Fibroblast of villous mesenchyme (primary cell): ENCODE measurements around the gene HOXB7. TPM values are rescaled to one million over a fixed set of nuclear protein-coding genes. Genes with fewer than 3 reads are reported as not detected.
A peak's percentile ranks its signal among the peaks of the same experiment; 100 is the strongest.

Experiments used
- DNase-seq: peaks from one replicate; pipeline ENCODE4 v3.0.0-alpha.2; 2010; ENCODE audit warnings: low read depth
- H3K4me3 ChIP-seq: 2 replicates; pipeline ENCODE4 v1.5.1; 2011; ENCODE audit warnings: low read depth, mild to moderate bottlenecking, low read length
- total RNA-seq: library from RNA; depleted of rRNA; stranded (reverse); fragments of >200 nt; gene quantifications from 2 replicates; pipeline ENCODE4 v1.2.3, GENCODE V29; 2012
- TF ChIP-seq, protein P1 (sequence below): IDR thresholded peaks from 2 replicates; pipeline ENCODE4 v1.5.1; 2012; ENCODE audit warnings: low read depth, mild to moderate bottlenecking, low read length; ENCODE audit not compliant: insufficient read depth

HOXB7 gene
- total RNA-seq, 1 donor, result 1.7 TPM

DNA sequence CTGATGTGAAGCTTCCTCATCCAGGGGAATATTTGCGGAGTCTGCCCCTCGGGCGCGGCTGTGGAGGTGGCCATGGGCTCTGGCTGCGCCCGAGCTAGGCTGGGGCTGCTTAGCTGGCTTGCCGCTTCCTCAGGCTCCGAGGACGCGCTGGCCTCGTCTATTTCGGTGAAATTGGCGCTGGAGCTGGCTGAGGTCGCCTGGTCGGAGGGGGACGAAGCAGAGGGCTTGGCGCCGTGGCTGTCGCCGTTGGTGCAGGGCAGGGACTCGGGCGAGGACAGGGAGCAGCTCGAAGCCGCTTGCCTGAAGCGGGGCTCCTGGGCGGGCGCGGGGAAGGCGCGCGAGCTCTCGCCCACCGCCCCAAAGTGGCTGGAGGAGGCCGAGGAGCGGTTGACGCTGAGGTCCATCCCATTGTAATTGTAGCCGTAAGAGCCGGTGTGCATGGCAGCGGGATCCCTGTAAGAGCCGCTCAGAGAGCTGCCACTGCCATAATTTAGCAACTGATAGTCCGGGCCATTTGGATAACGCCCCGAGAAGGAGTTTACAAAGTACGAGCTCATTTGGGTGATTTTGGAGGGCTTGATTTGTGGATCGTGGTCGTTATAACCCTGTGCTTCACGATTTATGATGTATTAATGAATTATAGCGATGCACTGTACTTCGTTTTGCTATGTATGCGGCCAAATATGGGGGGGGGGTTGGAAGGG, 17.5 kb downstream of the HOXB7 start, which contains the start of gene HOXB5:
HOXB5 (minus strand) TSS at position 654 of the 704 bp plus-strand sequence; CDS start at position 557, 97 bp downstream.
- peak within 1 kb of the TSS; percentile 49 for H3K4me3 ChIP-seq
- DNase-seq, result peak; percentile 28
- TF ChIP-seq, protein P1, sequence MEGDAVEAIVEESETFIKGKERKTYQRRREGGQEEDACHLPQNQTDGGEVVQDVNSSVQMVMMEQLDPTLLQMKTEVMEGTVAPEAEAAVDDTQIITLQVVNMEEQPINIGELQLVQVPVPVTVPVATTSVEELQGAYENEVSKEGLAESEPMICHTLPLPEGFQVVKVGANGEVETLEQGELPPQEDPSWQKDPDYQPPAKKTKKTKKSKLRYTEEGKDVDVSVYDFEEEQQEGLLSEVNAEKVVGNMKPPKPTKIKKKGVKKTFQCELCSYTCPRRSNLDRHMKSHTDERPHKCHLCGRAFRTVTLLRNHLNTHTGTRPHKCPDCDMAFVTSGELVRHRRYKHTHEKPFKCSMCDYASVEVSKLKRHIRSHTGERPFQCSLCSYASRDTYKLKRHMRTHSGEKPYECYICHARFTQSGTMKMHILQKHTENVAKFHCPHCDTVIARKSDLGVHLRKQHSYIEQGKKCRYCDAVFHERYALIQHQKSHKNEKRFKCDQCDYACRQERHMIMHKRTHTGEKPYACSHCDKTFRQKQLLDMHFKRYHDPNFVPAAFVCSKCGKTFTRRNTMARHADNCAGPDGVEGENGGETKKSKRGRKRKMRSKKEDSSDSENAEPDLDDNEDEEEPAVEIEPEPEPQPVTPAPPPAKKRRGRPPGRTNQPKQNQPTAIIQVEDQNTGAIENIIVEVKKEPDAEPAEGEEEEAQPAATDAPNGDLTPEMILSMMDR, result no peak

DNA sequence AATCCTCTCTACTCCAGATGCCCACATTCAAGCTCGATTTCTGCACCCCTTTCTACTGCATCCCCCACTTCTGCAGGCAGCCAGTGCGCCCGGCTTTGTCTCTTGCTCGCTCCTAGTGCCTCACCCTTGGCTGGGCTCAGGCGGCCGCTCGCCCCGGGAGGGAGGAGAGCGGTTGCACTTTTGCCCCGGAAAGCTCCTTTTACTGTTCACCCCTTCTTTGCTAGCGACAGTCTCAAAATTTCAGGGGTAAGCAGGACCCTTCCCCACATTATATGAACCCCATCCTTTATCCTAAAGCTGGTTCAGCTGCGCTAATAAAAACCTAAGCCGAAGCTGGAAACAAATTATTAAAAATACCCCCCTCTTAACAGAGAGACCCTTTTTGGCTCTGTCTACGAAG, 18.2 kb downstream of the HOXB7 start:
- TF ChIP-seq, protein P1, result no peak
- no peak for DNase-seq
- H3K4me3 ChIP-seq, result peak overlapping the region; percentile 49

DNA sequence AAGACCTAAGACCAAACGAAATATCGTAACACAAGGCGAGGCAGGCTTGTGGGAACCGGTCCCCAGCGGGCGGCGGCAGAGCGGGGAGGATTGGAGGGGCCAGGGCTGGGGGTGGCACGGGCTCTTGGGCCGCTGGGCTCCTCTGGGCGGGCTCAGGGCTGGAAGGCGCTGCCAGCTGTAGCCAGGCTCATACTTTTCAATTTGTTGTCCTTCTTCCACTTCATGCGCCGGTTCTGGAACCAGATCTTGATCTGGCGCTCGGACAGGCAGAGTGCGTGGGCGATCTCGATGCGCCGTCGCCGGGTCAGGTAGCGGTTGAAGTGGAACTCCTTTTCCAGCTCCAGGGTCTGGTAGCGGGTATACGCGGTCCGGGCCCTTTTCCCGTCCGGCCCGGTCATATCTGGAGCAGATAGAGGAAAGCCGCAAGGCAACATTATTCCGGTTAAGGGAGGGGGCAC, 18.7 kb downstream of the HOXB7 start:
- H3K4me3 ChIP-seq, result peak overlapping the region; percentile 49
- no peak for DNase-seq
- TF ChIP-seq, protein P1, result no peak

DNA sequence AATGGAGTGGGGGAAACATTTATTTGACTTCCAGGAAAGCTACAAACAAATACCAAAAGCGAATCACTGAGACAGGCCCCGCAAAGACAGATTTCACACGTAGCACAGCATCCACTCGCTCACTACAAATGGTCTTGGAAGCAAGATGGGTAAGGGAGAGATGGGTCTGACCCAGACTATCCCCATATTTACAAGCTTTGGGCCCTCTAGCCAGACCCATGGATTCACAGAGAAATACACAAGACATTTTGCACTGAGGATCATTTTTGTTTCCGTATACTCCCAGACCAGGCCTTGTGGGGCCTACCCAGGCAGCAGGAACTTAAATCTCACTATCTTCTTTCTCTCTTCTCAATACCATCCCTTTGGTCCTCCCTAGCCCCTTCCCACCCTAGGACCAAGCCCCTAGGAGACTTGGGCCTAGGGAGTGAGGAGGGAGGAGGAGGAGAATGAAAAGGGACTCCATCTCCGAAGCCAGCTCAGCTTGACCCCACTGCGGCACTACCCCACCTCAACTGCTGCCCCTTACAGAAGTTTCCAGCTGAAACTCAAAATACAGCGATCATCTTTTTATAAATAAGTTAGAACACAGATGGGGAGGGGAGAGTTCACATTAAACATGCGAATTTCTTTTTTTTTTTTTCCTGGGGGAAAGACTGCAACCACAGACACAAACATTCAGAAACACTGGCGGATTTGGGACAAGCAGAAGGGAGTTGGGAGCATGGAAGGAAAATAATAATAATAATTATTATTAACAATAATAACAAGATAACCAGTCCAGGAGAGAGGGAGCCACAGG, 19.4 kb downstream of the HOXB7 start:
- no peak for DNase-seq
- TF ChIP-seq, protein P1, result no peak
- H3K4me3 ChIP-seq, result no peak overlapping the region

DNA sequence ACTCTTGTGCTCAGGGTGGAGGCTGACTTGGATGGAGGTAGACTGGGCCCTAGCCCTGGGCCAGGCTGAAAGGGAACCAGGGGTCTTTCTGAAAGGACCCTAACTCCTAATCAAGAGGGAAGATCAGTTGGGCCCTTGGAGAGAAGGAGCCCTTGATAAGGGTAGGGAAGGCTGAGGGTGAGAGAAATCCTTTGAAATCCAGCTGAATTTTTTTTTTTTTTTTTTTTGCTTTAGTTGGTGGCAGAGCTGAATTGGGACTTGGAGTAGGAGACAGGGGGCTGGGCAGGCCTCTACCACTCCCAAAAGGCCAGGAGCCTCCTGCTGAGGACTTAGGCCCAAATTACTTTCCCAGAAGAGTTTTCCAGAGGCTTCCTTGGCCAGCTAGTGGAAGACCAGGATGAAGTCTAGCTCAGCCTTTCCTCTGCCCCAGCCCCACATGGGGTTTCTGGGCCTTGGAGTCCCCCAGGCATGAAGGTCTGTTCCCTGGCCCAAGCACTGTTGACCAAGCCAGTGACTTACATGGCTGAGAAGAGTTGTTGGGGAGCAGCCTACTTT, 20.1 kb downstream of the HOXB7 start:
- peak overlapping the region; percentile 62 for H3K4me3 ChIP-seq
- DNase-seq, result no peak

More for the DNA sequence above, 20.1 kb downstream of the HOXB7 start:
- TF ChIP-seq, protein P1, result no peak
